ENCODE results near the gene C2orf76. TPM values are rescaled to one million over a fixed set of nuclear protein-coding genes. Genes with fewer than 3 reads are reported as not detected.

Gene C2orf76
- total and polyA plus RNA-seq, 2 of the 4 experiments (the other 2 are of a cell fraction): 10.6 to 12.6 TPM

- Histone ChIP-seq H3K4ac (ENCODE audit: low read depth, low read length) (no peak overlapping the region), H2AK5ac (ENCODE audit: low read depth, low read length) (no peak overlapping the region), H3K9ac (ENCODE audit: low read depth, low read length) (no peak overlapping the region), H3K18ac (ENCODE audit: low read depth, low read length) (no peak overlapping the region), H2BK20ac (ENCODE audit: low read depth, low read length) (no peak overlapping the region), H2AFZ (replicated peaks; ENCODE audit: low read length, poor library complexity) (peak overlapping the region; percentile 64), H3K4me2 (ENCODE audit: low read depth, low read length) (no peak overlapping the region), H3K27ac (ENCODE audit: insufficient read depth, low read length) (no peak overlapping the region), H3K36me3 (ENCODE audit: control insufficient read depth, insufficient read depth, low read length) (no peaks in the 10 kb centered on the region), H4K8ac (ENCODE audit: low read depth in 2 of 2, low read length in 2 of 2) (no peak overlapping the region), H3K56ac (ENCODE audit: extremely low read depth, insufficient read depth, low read length) (no peak overlapping the region), H4K20me1 (ENCODE audit: insufficient read depth, low read length) (no peaks in the 10 kb centered on the region; the same call in 1 of the 2 replicates), H4K5ac (ENCODE audit: low read depth, low read length) (no peak overlapping the region), H2BK5ac (ENCODE audit: low read depth, low read length, poor library complexity, severe bottlenecking) (no peak overlapping the region), H3K4me1 (ENCODE audit: control insufficient read depth, insufficient read depth, low read length) (no peaks in the 10 kb centered on the region), H3K9me1 (ENCODE audit: insufficient read depth, low read length) (peaks cover 2% of the 10 kb centered on the region; the same call in 1 of the 2 replicates), H3K4me3 (ENCODE audit: insufficient read depth, low read depth, low read length) (no peak overlapping the region), H4K91ac (ENCODE audit: insufficient read depth, low read depth, low read length) (no peak overlapping the region), H2BK120ac (ENCODE audit: low read depth, low read length) (no peak overlapping the region), H3K9me3 (ENCODE audit: control insufficient read depth, insufficient read depth, low read length) (no peaks in the 10 kb centered on the region), H2BK15ac (ENCODE audit: low read depth, low read length) (no peak overlapping the region), H3K14ac (replicated peaks; ENCODE audit: low read depth, low read length) (no peak overlapping the region), H3K23ac (ENCODE audit: low read depth, low read length) (no peak overlapping the region), H3K79me1 (ENCODE audit: low read depth in 1 of 2, low read length in 2 of 2) (no peaks in the 10 kb centered on the region), H2AK9ac (replicated peaks; ENCODE audit: low read depth, low read length, poor library complexity) (no peak overlapping the region), H3K27me3 (ENCODE audit: control insufficient read depth, insufficient read depth, low read length) (no peaks in the 10 kb centered on the region)
- no CpG with 5 or more reads among the region's 4 CpGs for WGBS, 2 experiments (ENCODE audit: extremely low coverage in 2 of 2, insufficient read length in 1 of 2)
- no peak for DNase-seq
- BruUV-seq (replicated peaks): no TSS peak
- in situ Hi-C loops (cut with MboI; ENCODE audit: low sequenced_read_pairs) (no loop called here), intact Hi-C loops (cut with micrococcal nuclease) (no loop called here), dilution Hi-C loops (cut with HindIII; ENCODE audit: low sequenced_read_pairs, unreplicated experiment) (no loop called here)
- no peak for ATAC-seq (ENCODE audit: low read depth)
- POLR2A ChIA-PET (ENCODE audit: unreplicated experiment): no interaction called here
- TF ChIP-seq MXI1 (IDR thresholded peaks at IDR 0.05; ENCODE audit: borderline replicate concordance, low read depth, low read length): no peak
- TF ChIP-seq RAD21 (IDR thresholded peaks at IDR 0.05; ENCODE audit: low read length): no peak
- no peak for TF ChIP-seq FOS (IDR thresholded peaks at IDR 0.05; ENCODE audit: low read depth, low read length)
- TF ChIP-seq CTCF (conservative IDR thresholded peaks at IDR 0.05; ENCODE audit: low read depth, low read length): no peak
- no peak for TF ChIP-seq CHD1 (IDR thresholded peaks at IDR 0.05; ENCODE audit: low read depth, low read length)
- no peak for TF ChIP-seq POLR2A (IDR thresholded peaks at IDR 0.05; ENCODE audit: low read depth, low read length)
- TF ChIP-seq CEBPB (IDR thresholded peaks at IDR 0.05; ENCODE audit: low read depth, low read length): no peak
- no peak for TF ChIP-seq NFE2L2 (IDR thresholded peaks at IDR 0.05; ENCODE audit: low read depth, low read length)
- TF ChIP-seq USF2 (IDR thresholded peaks at IDR 0.05; ENCODE audit: low read depth, low read length): no peak
- TF ChIP-seq MAZ (IDR thresholded peaks at IDR 0.05; ENCODE audit: borderline replicate concordance, low read depth, low read length): no peak
- TF ChIP-seq RFX5 (IDR thresholded peaks at IDR 0.05; ENCODE audit: low read depth, low read length): no peak
- no peak for TF ChIP-seq RCOR1 (IDR thresholded peaks at IDR 0.05; ENCODE audit: insufficient replicate concordance, low read length)
- TF ChIP-seq SMC3 (IDR thresholded peaks at IDR 0.05; ENCODE audit: low read depth, low read length): no peak
- TF ChIP-seq MAFK (IDR thresholded peaks at IDR 0.05; ENCODE audit: low read depth, low read length): no peak
- TF ChIP-seq BHLHE40 (IDR thresholded peaks at IDR 0.05; ENCODE audit: low read depth, low read length): no peak
- CTCF ChIA-PET: no interaction called here
Observed at GRCh38 chr2:119350311-119350998, 16.2 kb downstream of the C2orf76 start.
